ENCODE results near the gene PPARA. TPM values are rescaled to one million over a fixed set of nuclear protein-coding genes. Genes with fewer than 3 reads are reported as not detected.

The PPARA gene
- total and polyA plus RNA-seq, 2 donors (not counting 1 experiment from before 2014, with no cell fraction given), result 4.1 to 29.8 TPM

- H3K9ac ChIP-seq (ENCODE audit: low read length), result no peak overlapping the region
Observed at GRCh38 chr22:46156031-46156430, 5.7 kb downstream of the PPARA start.

GRCh38 chr22:46158283-46158682 is 8.0 kb downstream of the PPARA start:
- ChIA-PET POLR2A (no interaction called here), CTCF (no interaction called here)
- TF ChIP-seq CTCF (IDR thresholded peaks at IDR 0.05), result no peak
- no peak for TF ChIP-seq EZH2 (IDR thresholded peaks at IDR 0.05; ENCODE audit: borderline replicate concordance, insufficient read depth, low read depth, low read length, poor library complexity, severe bottlenecking)
- Histone ChIP-seq H4K20me1 (ENCODE audit: control insufficient read depth, insufficient read depth, low read length, poor library complexity, severe bottlenecking) (peaks cover 8% of the 10 kb centered on the region), H3K27ac (ENCODE audit: low read length in 2 of 2) (no peak overlapping the region), H3K4me2 (replicated peaks; ENCODE audit: low read depth, low read length, poor library complexity, severe bottlenecking) (no peak overlapping the region), H2AFZ (ENCODE audit: insufficient read depth, low read depth, low read length, poor library complexity, severe bottlenecking) (no peak overlapping the region), H3K4me3 (ENCODE audit: control extremely low read depth in 1 of 5, extremely low read depth in 1 of 5, insufficient read depth in 1 of 5, low read depth in 2 of 5, low read length in 4 of 5) (no peak overlapping the region), H3K9ac (ENCODE audit: low read length) (no peak overlapping the region), H3K4me1 (ENCODE audit: control insufficient read depth in 2 of 2, insufficient read depth in 2 of 2, low read length in 2 of 2) (no peaks in the 10 kb centered on the region), H3K36me3 (replicated peaks in 1 of 2; ENCODE audit: control extremely low read depth in 1 of 2, control insufficient read depth in 1 of 2, extremely low read depth in 1 of 2, insufficient read depth in 2 of 2, low read length in 1 of 2) (peaks cover 6 to 19% of the 10 kb centered on the region in 2 experiments), H3K79me2 (ENCODE audit: control insufficient read depth, insufficient read depth, low read length) (peaks cover 39% of the 10 kb centered on the region), H3K27me3 (replicated peaks in 1 of 4; ENCODE audit: control extremely low read depth in 1 of 4, control insufficient read depth in 3 of 4, insufficient read depth in 4 of 4, low read length in 3 of 4) (no peaks in the 10 kb centered on the region), H3K9me3 (ENCODE audit: control extremely low read depth in 1 of 3, control insufficient read depth in 2 of 3, insufficient read depth in 1 of 3, low read length in 2 of 3) (no peaks in the 10 kb centered on the region)
- Mint-ChIP-seq H3K4me1 (peaks cover 2% of the 10 kb centered on the region), H3K27ac (no peak overlapping the region), H3K4me3 (no peak overlapping the region), H3K27me3 (no peaks in the 10 kb centered on the region), H3K9me3 (ENCODE audit: insufficient read depth) (no peaks in the 10 kb centered on the region)
- intact Hi-C loops (cut with micrococcal nuclease), result no loop called here
- DNase-seq (no peak), ATAC-seq (ENCODE audit: low read depth) (no peak)
- 86% methylated on average over 5 of the region's 7 CpGs for WGBS (ENCODE audit: insufficient coverage)

More at GRCh38 chr22:46156031-46156430, 5.7 kb downstream of the PPARA start:
- Histone ChIP-seq H3K27me3 (replicated peaks in 1 of 4; ENCODE audit: control extremely low read depth in 1 of 4, control insufficient read depth in 3 of 4, insufficient read depth in 4 of 4, low read length in 3 of 4) (no peaks in the 10 kb centered on the region), H3K9me3 (ENCODE audit: control extremely low read depth in 1 of 3, control insufficient read depth in 2 of 3, insufficient read depth in 1 of 3, low read length in 2 of 3) (no peaks in the 10 kb centered on the region), H2AFZ (ENCODE audit: insufficient read depth, low read depth, low read length, poor library complexity, severe bottlenecking) (no peak overlapping the region), H3K4me3 (ENCODE audit: control extremely low read depth in 1 of 5, extremely low read depth in 1 of 5, insufficient read depth in 1 of 5, low read depth in 2 of 5, low read length in 4 of 5) (no peak overlapping the region), H3K4me1 (ENCODE audit: control insufficient read depth in 2 of 2, insufficient read depth in 2 of 2, low read length in 2 of 2) (peaks cover 12 to 14% of the 10 kb centered on the region in 2 donors), H3K4me2 (replicated peaks; ENCODE audit: low read depth, low read length, poor library complexity, severe bottlenecking) (no peak overlapping the region), H4K20me1 (ENCODE audit: control insufficient read depth, insufficient read depth, low read length, poor library complexity, severe bottlenecking) (peaks cover 8% of the 10 kb centered on the region), H3K36me3 (replicated peaks in 1 of 2; ENCODE audit: control extremely low read depth in 1 of 2, control insufficient read depth in 1 of 2, extremely low read depth in 1 of 2, insufficient read depth in 2 of 2, low read length in 1 of 2) (peaks cover 6 to 13% of the 10 kb centered on the region in 2 experiments), H3K27ac (ENCODE audit: low read length in 2 of 2) (no peak overlapping the region), H3K79me2 (ENCODE audit: control insufficient read depth, insufficient read depth, low read length) (peaks cover 25% of the 10 kb centered on the region)
- WGBS (ENCODE audit: insufficient coverage), result no CpG with 5 or more reads among the region's 3 CpGs
- DNase-seq, result no peak
- ATAC-seq (ENCODE audit: low read depth), result no peak
- Mint-ChIP-seq H3K27ac (no peak overlapping the region), H3K27me3 (no peaks in the 10 kb centered on the region), H3K4me3 (no peak overlapping the region), H3K4me1 (peaks cover 11% of the 10 kb centered on the region), H3K9me3 (ENCODE audit: insufficient read depth) (no peaks in the 10 kb centered on the region)
- TF ChIP-seq CTCF (IDR thresholded peaks at IDR 0.05), result no peak
- TF ChIP-seq EZH2 (IDR thresholded peaks at IDR 0.05; ENCODE audit: borderline replicate concordance, insufficient read depth, low read depth, low read length, poor library complexity, severe bottlenecking), result no peak
- ChIA-PET CTCF (interaction anchor here (0.7 kb wide), 1 partner anchor 160 kb away, joined by 3 read pairs; no protein-coding TSS in a partner anchor), POLR2A (no interaction called here)
- intact Hi-C loops (cut with micrococcal nuclease), result no loop called here

Measured in B cell (primary cell).